Upper lobe of left lung (tissue), 6 donors: Measurements from ENCODE around the gene DMBT1. TPM values are rescaled to one million over a fixed set of nuclear protein-coding genes. Genes with fewer than 3 reads are reported as not detected.

ENCODE experiments used
- ATAC-seq, 2 donors: fragments of 200-7000 bp; cut with Tn5 transposase; one replicate each; pipeline ENCODE4 v1.9.1; 2022; ENCODE audit warnings: mild to moderate bottlenecking in 2 of 2, moderate library complexity in 2 of 2; ENCODE audit not compliant: low FRiP score in 2 of 2
- DNase-seq, 2 donors: peaks; one replicate each; pipeline ENCODE4 v3.0.0-alpha.2; 2019 to 2020
- H3K27ac ChIP-seq, 4 donors: fragments of 200-600 bp; sonication (generic); one replicate each; pipeline ENCODE4 v1.5.1; 2016 to 2019
- H3K27me3 ChIP-seq, 4 donors: fragments of 200-600 bp; sonication (generic); one replicate each; pipeline ENCODE4 v1.5.1; 2017 to 2019
- H3K36me3 ChIP-seq, 4 donors: fragments of 200-600 bp; sonication (generic); one replicate each; pipeline ENCODE4 v1.5.1; 2016 to 2019
- H3K4me1 ChIP-seq, 4 donors: fragments of 200-600 bp; sonication (generic); one replicate each; pipeline ENCODE4 v1.5.1; 2018 to 2019
- H3K4me3 ChIP-seq, 4 donors: fragments of 200-600 bp; sonication (generic); one replicate each; pipeline ENCODE4 v1.5.1; 2017 to 2019; ENCODE audit warnings: mild to moderate bottlenecking in 2 of 4, moderate library complexity in 1 of 4
- H3K9me3 ChIP-seq, 4 donors: fragments of 200-600 bp; sonication (generic); one replicate each; pipeline ENCODE4 v1.5.1; 2018 to 2019
- CTCF ChIP-seq, 6 experiments: fragments of 450-650 bp in 4 of 6; fragments of 200-600 bp in 2 of 6; sonication (generic) in 2 of 6; IDR thresholded peaks; one replicate each; pipeline ENCODE4 v1.5.1; 2016 to 2019; ENCODE audit warnings: antibody characterized with exemption in 6 of 6
- EP300 ChIP-seq, 4 donors: sonication (generic); formaldehyde crosslinking; IDR thresholded peaks; one replicate each; pipeline ENCODE4 v1.5.1; 2017; ENCODE audit warnings: antibody characterized with exemption in 4 of 4, control low read depth in 2 of 4
- POLR2A ChIP-seq, 4 donors: fragments of 450-650 bp; IDR thresholded peaks; one replicate each; pipeline ENCODE4 v1.5.1; 2016 to 2017; ENCODE audit warnings: antibody characterized with exemption in 4 of 4, mild to moderate bottlenecking in 2 of 4
- POLR2AphosphoS5 ChIP-seq, 2 donors: sonication (generic); formaldehyde crosslinking; IDR thresholded peaks; one replicate each; pipeline ENCODE4 v1.5.1; 2017; ENCODE audit warnings: antibody characterized with exemption in 2 of 2
- WGBS, 2 donors: methylation state at CpG; one replicate each; pipeline ENCODE4 v1.1.5; 2017 to 2018; 5-methylcytosine and 5-hydroxymethylcytosine counted together
- total RNA-seq, 6 donors: library from RNA; depleted of rRNA in 4 of 6; stranded (reverse); fragments of >200 nt in 4 of 6; gene quantifications; one replicate each; pipeline versions ENCODE4 v1.1.0 to v1.2.1, GENCODE V29; 2016 to 2021
- donor health status: DM: no; HTN: no; CAD: no; lungs with moderate emphysema.
- donor health status: DM: no; HTN: yes; CAD: no; lungs with severe emphysema.

The DMBT1 gene
- total RNA-seq, 6 donors from 2014 or later, result 16.8 to 201 (median 39.4) TPM

- DNase-seq, result no peak
- ATAC-seq, result no peak
- WGBS, 2 donors, result 87 to 88% methylated on average over 4 of the region's 4 CpGs
Observed at GRCh38 chr10:122672655-122673054, 112.1 kb downstream of the DMBT1 start.

GRCh38 chr10:122673269-122673668 is 112.7 kb downstream of the DMBT1 start:
- Histone ChIP-seq H3K27me3 (no peaks in the 10 kb centered on the region), H3K9me3 (no peaks in the 10 kb centered on the region), H3K27ac (no peak overlapping the region), H3K4me3 (no peak overlapping the region), H3K36me3 (no peaks in the 10 kb centered on the region), H3K4me1 (peaks cover 0 to 10% (median 0%) of the 10 kb centered on the region in 4 donors)
- ATAC-seq (no peak), DNase-seq (no peak)
- 64 to 70% methylated on average over 6 of the region's 6 CpGs for WGBS, 2 donors
- TF ChIP-seq CTCF (IDR thresholded peaks at IDR 0.05) (no peak), POLR2AphosphoS5 (IDR thresholded peaks at IDR 0.05) (no peak), EP300 (IDR thresholded peaks at IDR 0.05) (no peak), POLR2A (IDR thresholded peaks at IDR 0.05) (no peak)

More at GRCh38 chr10:122672655-122673054, 112.1 kb downstream of the DMBT1 start:
- Histone ChIP-seq H3K36me3 (no peaks in the 10 kb centered on the region), H3K27me3 (no peaks in the 10 kb centered on the region), H3K27ac (no peak overlapping the region), H3K9me3 (no peaks in the 10 kb centered on the region), H3K4me1 (peaks cover 0 to 10% (median 0%) of the 10 kb centered on the region in 4 donors), H3K4me3 (no peak overlapping the region)
- TF ChIP-seq EP300 (IDR thresholded peaks at IDR 0.05) (no peak), POLR2A (IDR thresholded peaks at IDR 0.05) (no peak), CTCF (IDR thresholded peaks at IDR 0.05) (no peak), POLR2AphosphoS5 (IDR thresholded peaks at IDR 0.05) (no peak)

GRCh38 chr10:122673731-122674130 is 113.2 kb downstream of the DMBT1 start:
- H3K4me3 ChIP-seq, result no peak overlapping the region
- H3K9me3 ChIP-seq, result no peaks in the 10 kb centered on the region
- H3K27me3 ChIP-seq, result no peaks in the 10 kb centered on the region
- TF ChIP-seq POLR2A (IDR thresholded peaks at IDR 0.05) (no peak), CTCF (IDR thresholded peaks at IDR 0.05) (no peak), POLR2AphosphoS5 (IDR thresholded peaks at IDR 0.05) (no peak), EP300 (IDR thresholded peaks at IDR 0.05) (no peak)
- no peaks in the 10 kb centered on the region for H3K36me3 ChIP-seq
- DNase-seq (no peak), ATAC-seq (no peak)
- WGBS, 2 donors, result 76 to 78% methylated on average over 5 of the region's 5 CpGs
- H3K27ac ChIP-seq, result no peak overlapping the region
- H3K4me1 ChIP-seq, result peaks cover 0 to 10% (median 0%) of the 10 kb centered on the region in 4 donors

- TF ChIP-seq POLR2AphosphoS5 (IDR thresholded peaks at IDR 0.05), result no peak
- H3K27ac ChIP-seq, result no peak overlapping the region
- no peak for DNase-seq
- H3K9me3 ChIP-seq, result no peaks in the 10 kb centered on the region
- peaks cover 0 to 10% (median 0%) of the 10 kb centered on the region in 4 donors for H3K4me1 ChIP-seq
- H3K4me3 ChIP-seq, result no peak overlapping the region
- no peaks in the 10 kb centered on the region for H3K36me3 ChIP-seq
- no peaks in the 10 kb centered on the region for H3K27me3 ChIP-seq
- WGBS, 2 donors, result 74 to 76% methylated on average over 8 of the region's 8 CpGs
- no peak for ATAC-seq
Observed at GRCh38 chr10:122674781-122675180, 114.2 kb downstream of the DMBT1 start.

- TF ChIP-seq POLR2AphosphoS5 (IDR thresholded peaks at IDR 0.05) (no peak), CTCF (IDR thresholded peaks at IDR 0.05) (no peak), POLR2A (IDR thresholded peaks at IDR 0.05) (no peak), EP300 (IDR thresholded peaks at IDR 0.05) (no peak)
- H3K36me3 ChIP-seq, result no peaks in the 10 kb centered on the region
- ATAC-seq, result no peak
- no peak for DNase-seq
- WGBS, 2 donors, result 53 to 57% methylated on average over 2 of the region's 2 CpGs
- H3K27me3 ChIP-seq, result no peaks in the 10 kb centered on the region
- no peak overlapping the region for H3K4me3 ChIP-seq
- no peaks in the 10 kb centered on the region for H3K9me3 ChIP-seq
- peaks cover 0 to 9% (median 0%) of the 10 kb centered on the region in 4 donors for H3K4me1 ChIP-seq
- H3K27ac ChIP-seq, result no peak overlapping the region
Observed at GRCh38 chr10:122675278-122675677, 114.7 kb downstream of the DMBT1 start.
